CD8-positive, alpha-beta memory T cell (primary cell): ENCODE data around the gene RSL24D1. TPM values are rescaled to one million over a fixed set of nuclear protein-coding genes. Genes with fewer than 3 reads are reported as not detected.

Source experiments
- CTCF ChIA-PET: fragments of 350-600 bp; sonication (Branson Sonifier 250); formaldehyde crosslinking; loops from one replicate; lab custom pipeline; 2021; ENCODE audit warnings: antibody characterized with exemption; lab: Charles Lee
- POLR2A ChIA-PET: fragments of 350-600 bp; sonication (Branson Sonifier 250); formaldehyde crosslinking; loops from one replicate; lab custom pipeline; 2021; ENCODE audit warnings: antibody characterized with exemption; lab: Charles Lee
- DNase-seq, 5 donors: peaks; one replicate each; pipeline versions ENCODE4 v3.0.0 to v3.0.0-alpha.2; 2020 to 2022; ENCODE audit warnings: mixed read lengths in 1 of 5
- H3K27ac ChIP-seq: one replicate; pipeline ENCODE4 v1.7.0; 2013; ENCODE audit warnings: low read depth, mild to moderate bottlenecking, low read length, moderate library complexity
- H3K27me3 ChIP-seq: 2 replicates; pipeline ENCODE4 v1.7.0; 2013; ENCODE audit warnings: low read length, mild to moderate bottlenecking; ENCODE audit not compliant: insufficient read depth, poor library complexity, severe bottlenecking
- H3K36me3 ChIP-seq: 2 replicates; pipeline ENCODE4 v1.7.0; 2013; ENCODE audit warnings: mild to moderate bottlenecking, low read length, moderate library complexity; ENCODE audit not compliant: insufficient read depth
- H3K4me1 ChIP-seq: 2 replicates; pipeline ENCODE4 v1.7.0; 2013; ENCODE audit warnings: mild to moderate bottlenecking, low read length, moderate library complexity; ENCODE audit not compliant: insufficient read depth
- H3K4me3 ChIP-seq: 2 replicates; pipeline ENCODE4 v1.7.0; 2013; ENCODE audit warnings: mild to moderate bottlenecking, low read length
- H3K9me3 ChIP-seq: 2 replicates; pipeline ENCODE4 v1.7.0; 2013; ENCODE audit warnings: mild to moderate bottlenecking, low read length
- H3K27ac Mint-ChIP-seq, 8 donors: one replicate each; pipeline ENCODE4 v1.8.0; 2020 to 2021; ENCODE audit warnings: mixed read lengths in 8 of 8, mild to moderate bottlenecking in 6 of 8, inconsistent platforms in 3 of 8, moderate library complexity in 3 of 8
- H3K27me3 Mint-ChIP-seq, 2 donors: one replicate each; pipeline ENCODE4 v1.8.0; 2020 to 2021; ENCODE audit warnings: mixed read lengths in 2 of 2, mild to moderate bottlenecking in 1 of 2, moderate library complexity in 1 of 2
- H3K36me3 Mint-ChIP-seq, 3 donors: one replicate each; pipeline ENCODE4 v1.8.0; 2020 to 2021; ENCODE audit warnings: mixed read lengths in 3 of 3, inconsistent platforms in 1 of 3, mild to moderate bottlenecking in 1 of 3
- H3K4me1 Mint-ChIP-seq, 3 donors: one replicate each; pipeline ENCODE4 v1.8.0; 2020 to 2021; ENCODE audit warnings: mixed read lengths in 3 of 3, inconsistent platforms in 1 of 3, mild to moderate bottlenecking in 1 of 3
- H3K4me3 Mint-ChIP-seq, 7 donors: one replicate each; pipeline ENCODE4 v1.8.0; 2020 to 2021; ENCODE audit warnings: mixed read lengths in 7 of 7, mild to moderate bottlenecking in 6 of 7, moderate library complexity in 4 of 7, inconsistent platforms in 2 of 7
- H3K9me3 Mint-ChIP-seq, 5 donors: one replicate each; pipeline ENCODE4 v1.8.0; 2020 to 2022; ENCODE audit warnings: mixed read lengths in 5 of 5, mild to moderate bottlenecking in 3 of 5, moderate library complexity in 2 of 5, inconsistent platforms in 1 of 5
- polyA plus RNA-seq: library from polyadenylated mRNA; unstranded; fragments of 300-500 nt; fragmentation: Illumina TruSeq; gene quantifications from one replicate; pipeline ENCODE4 v1.2.3, GENCODE V29; 2021
- total RNA-seq, 2 experiments: library from RNA; stranded (reverse); gene quantifications; one replicate each; pipeline ENCODE4 v1.2.3, GENCODE V29; 2021

RSL24D1 gene
- total RNA-seq (100 to 1,000 TPM; 145 to 154 TPM), polyA plus RNA-seq (84.9 TPM)

- peak within 1 kb of the TSS; percentile 94 for H3K27ac ChIP-seq
- H3K4me1 ChIP-seq, result peaks cover 36% of the 10 kb centered on the region
- H3K4me3 ChIP-seq, result peak within 1 kb of the TSS; percentile 97
- POLR2A ChIA-PET, result interaction anchor here (0.5 to 1.8 kb wide), 13 partner anchors 19 to 1267 kb away, joined by 3 to 19 read pairs (median 3); partner anchors contain the start of genes CCPG1, PIERCE2, PIGB and PIGBOS1
- no peaks in the 10 kb centered on the region for H3K9me3 ChIP-seq
- no peaks in the 10 kb centered on the region for H3K27me3 Mint-ChIP-seq
- H3K27ac Mint-ChIP-seq, result no peak within 1 kb of the TSS
- no peaks in the 10 kb centered on the region for H3K27me3 ChIP-seq
- CTCF ChIA-PET, result interaction anchor here (0.9 to 2.2 kb wide), 9 partner anchors 11 to 1048 kb away, joined by 3 to 8 read pairs (median 4); partner anchors contain the start of genes PIGB and PIGBOS1
- peaks cover 0 to 26% (median 6%) of the 10 kb centered on the region in 3 donors for H3K36me3 Mint-ChIP-seq
- peaks cover 8% of the 10 kb centered on the region for H3K36me3 ChIP-seq
- peak; percentile 92 to 98 (median 96) for DNase-seq
- peaks cover 0 to 6% (median 0%) of the 10 kb centered on the region in 5 donors for H3K9me3 Mint-ChIP-seq
- no peak within 1 kb of the TSS for H3K4me3 Mint-ChIP-seq
- H3K4me1 Mint-ChIP-seq, result peaks cover 13 to 33% (median 15%) of the 10 kb centered on the region in 3 donors
Observed at GRCh38 chr15:55196458-55197361, at the start of gene RSL24D1. RSL24D1 (minus strand) TSS chr15:55196941; CDS start chr15:55196890, 51 bp downstream.

GRCh38 chr15:55245059-55245458 is 48.3 kb upstream of the RSL24D1 start:
- H3K27me3 Mint-ChIP-seq, result no peaks in the 10 kb centered on the region
- H3K9me3 Mint-ChIP-seq, result no peaks in the 10 kb centered on the region
- no peak overlapping the region for H3K4me3 ChIP-seq
- H3K4me1 Mint-ChIP-seq, result peaks cover 73 to 96% (median 92%) of the 10 kb centered on the region in 3 donors
- H3K4me1 ChIP-seq, result peaks cover 35% of the 10 kb centered on the region
- H3K27me3 ChIP-seq, result no peaks in the 10 kb centered on the region
- no peak for DNase-seq
- no peaks in the 10 kb centered on the region for H3K36me3 ChIP-seq
- H3K4me3 Mint-ChIP-seq, result peak overlapping the region in 1 of 7 donors; percentile 42
- no peak overlapping the region for H3K27ac ChIP-seq
- H3K9me3 ChIP-seq, result no peaks in the 10 kb centered on the region
- peak overlapping the region in 7 of 8 donors; percentile 18 to 86 (median 40) for H3K27ac Mint-ChIP-seq
- CTCF ChIA-PET, result no interaction called here
- POLR2A ChIA-PET, result no interaction called here
- H3K36me3 Mint-ChIP-seq, result peaks cover 3 to 35% (median 9%) of the 10 kb centered on the region in 3 donors

GRCh38 chr15:55241891-55242290 is 45.1 kb upstream of the RSL24D1 start:
- peaks cover 67 to 99% (median 94%) of the 10 kb centered on the region in 3 donors for H3K4me1 Mint-ChIP-seq
- ChIA-PET CTCF (interaction anchor here (1.1 kb wide), 1 partner anchor 29 kb away, joined by 3 read pairs; no protein-coding TSS in a partner anchor), POLR2A (no interaction called here)
- no peaks in the 10 kb centered on the region for H3K9me3 Mint-ChIP-seq
- Histone ChIP-seq H3K9me3 (no peaks in the 10 kb centered on the region), H3K4me3 (no peak overlapping the region), H3K27me3 (no peaks in the 10 kb centered on the region), H3K4me1 (peaks cover 21% of the 10 kb centered on the region), H3K27ac (no peak overlapping the region), H3K36me3 (no peaks in the 10 kb centered on the region)
- H3K36me3 Mint-ChIP-seq, result peaks cover 3 to 33% (median 4%) of the 10 kb centered on the region in 3 donors
- H3K27ac Mint-ChIP-seq, result peak overlapping the region in 6 of 8 donors; percentile 2 to 81 (median 16)
- DNase-seq, result no peak
- no peaks in the 10 kb centered on the region for H3K27me3 Mint-ChIP-seq
- H3K4me3 Mint-ChIP-seq, result no peak overlapping the region

- CTCF ChIA-PET, result no interaction called here
- peak overlapping the region in 2 of 8 donors; percentile 43 to 48 for H3K27ac Mint-ChIP-seq
- peaks cover 64 to 95% (median 93%) of the 10 kb centered on the region in 3 donors for H3K4me1 Mint-ChIP-seq
- no peaks in the 10 kb centered on the region for H3K9me3 Mint-ChIP-seq
- H3K4me1 ChIP-seq, result peaks cover 20% of the 10 kb centered on the region
- H3K27me3 ChIP-seq, result no peaks in the 10 kb centered on the region
- H3K9me3 ChIP-seq, result no peaks in the 10 kb centered on the region
- H3K27ac ChIP-seq, result no peak overlapping the region
- no peaks in the 10 kb centered on the region for H3K27me3 Mint-ChIP-seq
- no peaks in the 10 kb centered on the region for H3K36me3 ChIP-seq
- H3K4me3 ChIP-seq, result no peak overlapping the region
- POLR2A ChIA-PET, result interaction anchor here (0.6 kb wide), 1 partner anchor 57 kb away, joined by 3 read pairs; no protein-coding TSS in a partner anchor
- no peak for DNase-seq
- H3K36me3 Mint-ChIP-seq, result peaks cover 3 to 31% (median 4%) of the 10 kb centered on the region in 3 donors
- peak overlapping the region in 1 of 7 donors; percentile 10 for H3K4me3 Mint-ChIP-seq
Observed at GRCh38 chr15:55241186-55241585, 44.4 kb upstream of the RSL24D1 start.

GRCh38 chr15:55240125-55240760 is 43.5 kb upstream of the RSL24D1 start:
- POLR2A ChIA-PET, result interaction anchor here (1.0 kb wide), 1 partner anchor 27 kb away, joined by 3 read pairs; no protein-coding TSS in a partner anchor
- H3K27ac ChIP-seq, result no peak overlapping the region
- no peak for DNase-seq
- H3K4me1 ChIP-seq, result peaks cover 20% of the 10 kb centered on the region
- peak overlapping the region; percentile 4 to 90 (median 86) for H3K27ac Mint-ChIP-seq
- H3K4me3 Mint-ChIP-seq, result peak overlapping the region in 6 of 7 donors; percentile 5 to 71 (median 42)
- H3K4me3 ChIP-seq, result no peak overlapping the region
- no peaks in the 10 kb centered on the region for H3K27me3 ChIP-seq
- no peaks in the 10 kb centered on the region for H3K36me3 ChIP-seq
- peaks cover 61 to 93% (median 92%) of the 10 kb centered on the region in 3 donors for H3K4me1 Mint-ChIP-seq
- H3K9me3 ChIP-seq, result no peaks in the 10 kb centered on the region
- CTCF ChIA-PET, result interaction anchor here (0.6 to 1.2 kb wide), 2 partner anchors 18 to 78 kb away, joined by 3 to 4 read pairs; partner anchors contain the start of genes PIGB and PIGBOS1
- H3K36me3 Mint-ChIP-seq, result peaks cover 8 to 35% (median 10%) of the 10 kb centered on the region in 3 donors
- H3K9me3 Mint-ChIP-seq, result no peaks in the 10 kb centered on the region
- H3K27me3 Mint-ChIP-seq, result no peaks in the 10 kb centered on the region

- Mint-ChIP-seq H3K36me3 (peaks cover 7 to 32% (median 7%) of the 10 kb centered on the region in 3 donors), H3K4me3 (peak overlapping the region in 3 of 7 donors; percentile 7 to 71 (median 20)), H3K27me3 (no peaks in the 10 kb centered on the region), H3K9me3 (no peaks in the 10 kb centered on the region), H3K27ac (peak overlapping the region; percentile 4 to 87 (median 44)), H3K4me1 (peaks cover 55 to 91% (median 88%) of the 10 kb centered on the region in 3 donors)
- CTCF ChIA-PET, result interaction anchor here (0.6 to 1.2 kb wide), 2 partner anchors 19 to 79 kb away, joined by 3 to 4 read pairs; partner anchors contain the start of genes PIGB and PIGBOS1
- H3K27ac ChIP-seq, result peak overlapping the region; percentile 5
- H3K36me3 ChIP-seq, result no peaks in the 10 kb centered on the region
- H3K27me3 ChIP-seq, result no peaks in the 10 kb centered on the region
- H3K4me3 ChIP-seq, result no peak overlapping the region
- H3K4me1 ChIP-seq, result peaks cover 20% of the 10 kb centered on the region
- H3K9me3 ChIP-seq, result no peaks in the 10 kb centered on the region
- POLR2A ChIA-PET, result interaction anchor here (0.6 to 1.6 kb wide), 3 partner anchors 28 to 46 kb away, joined by 3 to 11 read pairs (median 3); partner anchors contain the start of gene RSL24D1
- DNase-seq, result no peak
Observed at GRCh38 chr15:55239440-55240124, 42.8 kb upstream of the RSL24D1 start.

GRCh38 chr15:55238877-55239276 is 42.1 kb upstream of the RSL24D1 start:
- no peaks in the 10 kb centered on the region for H3K9me3 ChIP-seq

More at GRCh38 chr15:55238877-55239276, 42.1 kb upstream of the RSL24D1 start:
- H3K9me3 Mint-ChIP-seq, result no peaks in the 10 kb centered on the region
- H3K4me3 Mint-ChIP-seq, result no peak overlapping the region
- H3K27ac Mint-ChIP-seq, result peak overlapping the region in 1 of 8 donors; percentile 25
- H3K27me3 ChIP-seq, result no peaks in the 10 kb centered on the region
- H3K4me3 ChIP-seq, result no peak overlapping the region
- DNase-seq, result no peak
- H3K4me1 Mint-ChIP-seq, result peaks cover 54 to 89% (median 87%) of the 10 kb centered on the region in 3 donors
- H3K27me3 Mint-ChIP-seq, result no peaks in the 10 kb centered on the region
- POLR2A ChIA-PET, result interaction anchor here (1.6 kb wide), 1 partner anchor 42 kb away, joined by 3 read pairs; the partner anchor contains the start of gene RSL24D1
- CTCF ChIA-PET, result no interaction called here
- peaks cover 10 to 38% (median 12%) of the 10 kb centered on the region in 3 donors for H3K36me3 Mint-ChIP-seq
- no peak overlapping the region for H3K27ac ChIP-seq
- no peaks in the 10 kb centered on the region for H3K36me3 ChIP-seq
- H3K4me1 ChIP-seq, result peaks cover 20% of the 10 kb centered on the region
